Kidney capillary endothelial cell (primary cell): ENCODE data around the gene UBQLN4.
"Not testable (repeated sequence)": the region's sequence is repeated elsewhere in the genome, so short reads cannot be mapped to it uniquely, and the experiment has no call there.

Experiments
- DNase-seq: peaks from one replicate; pipeline ENCODE4 v3.0.0-alpha.2; 2018; ENCODE audit warnings: low spot score

Gene UBQLN4

DNA sequence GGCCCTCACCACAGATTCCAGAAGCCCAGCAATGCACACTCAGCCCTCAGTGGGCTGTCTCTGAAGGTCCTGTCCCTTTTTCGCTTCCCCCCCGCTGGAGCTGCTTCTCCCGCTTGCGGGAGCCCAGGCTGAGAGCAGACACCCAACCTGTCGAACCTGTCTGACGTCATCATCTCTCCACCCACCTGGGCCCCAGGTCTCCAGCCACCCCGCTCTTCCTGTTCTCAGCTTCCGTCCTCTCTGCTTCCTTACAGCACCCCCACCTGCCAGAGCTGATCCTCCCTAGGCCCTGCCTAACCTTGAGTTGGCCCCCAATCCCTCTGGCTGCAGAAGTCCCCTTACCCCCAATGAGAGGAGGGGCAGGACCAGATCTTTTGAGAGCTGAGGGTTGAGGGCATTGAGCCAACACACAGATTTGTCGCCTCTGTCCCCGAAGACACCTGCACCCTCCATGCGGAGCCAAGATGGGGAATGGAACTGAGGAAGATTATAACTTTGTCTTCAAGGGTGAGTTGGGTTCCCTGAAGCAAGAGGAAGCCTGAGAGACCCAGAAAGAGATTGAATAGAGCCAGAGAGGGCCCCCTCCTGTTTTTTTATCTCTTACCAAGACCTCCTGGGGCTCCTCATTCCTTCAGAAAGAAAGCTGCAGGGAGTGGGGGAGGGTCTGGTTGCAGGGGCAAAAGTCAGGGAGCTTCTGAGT lies 7.5 kb upstream of the UBQLN4 start, which contains the start of gene RAB25:
Gene RAB25 (plus strand): TSS at position 224 of the 700 bp plus-strand sequence. CDS start 241 bp downstream, at position 465.
- no peak for DNase-seq

DNA sequence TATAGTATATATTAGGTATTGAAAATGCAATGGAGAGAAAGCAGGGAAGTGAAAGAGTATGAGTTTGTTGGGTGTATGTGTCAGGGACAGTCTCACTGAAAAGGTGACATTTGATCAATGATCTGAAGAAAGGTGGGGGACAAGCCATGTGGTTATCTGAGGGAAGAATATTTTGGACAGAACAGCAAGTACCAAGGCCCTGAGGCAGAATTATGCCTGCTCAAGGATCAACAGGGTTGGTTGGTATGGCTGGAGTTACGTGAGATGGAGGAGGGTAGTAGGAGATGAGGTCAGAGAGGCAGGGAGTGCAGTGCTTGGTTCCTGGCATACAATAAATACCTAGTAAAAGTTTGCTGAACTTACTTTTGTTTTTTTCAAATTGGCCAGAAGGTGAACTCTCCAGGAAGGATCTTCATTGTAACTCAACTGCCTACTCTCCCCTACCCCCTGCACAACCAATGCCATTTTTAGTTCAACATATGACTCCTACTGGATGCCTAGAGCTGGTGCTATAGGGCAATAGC lies 2.8 kb upstream of the UBQLN4 start:
- DNase-seq: no peak

DNA sequence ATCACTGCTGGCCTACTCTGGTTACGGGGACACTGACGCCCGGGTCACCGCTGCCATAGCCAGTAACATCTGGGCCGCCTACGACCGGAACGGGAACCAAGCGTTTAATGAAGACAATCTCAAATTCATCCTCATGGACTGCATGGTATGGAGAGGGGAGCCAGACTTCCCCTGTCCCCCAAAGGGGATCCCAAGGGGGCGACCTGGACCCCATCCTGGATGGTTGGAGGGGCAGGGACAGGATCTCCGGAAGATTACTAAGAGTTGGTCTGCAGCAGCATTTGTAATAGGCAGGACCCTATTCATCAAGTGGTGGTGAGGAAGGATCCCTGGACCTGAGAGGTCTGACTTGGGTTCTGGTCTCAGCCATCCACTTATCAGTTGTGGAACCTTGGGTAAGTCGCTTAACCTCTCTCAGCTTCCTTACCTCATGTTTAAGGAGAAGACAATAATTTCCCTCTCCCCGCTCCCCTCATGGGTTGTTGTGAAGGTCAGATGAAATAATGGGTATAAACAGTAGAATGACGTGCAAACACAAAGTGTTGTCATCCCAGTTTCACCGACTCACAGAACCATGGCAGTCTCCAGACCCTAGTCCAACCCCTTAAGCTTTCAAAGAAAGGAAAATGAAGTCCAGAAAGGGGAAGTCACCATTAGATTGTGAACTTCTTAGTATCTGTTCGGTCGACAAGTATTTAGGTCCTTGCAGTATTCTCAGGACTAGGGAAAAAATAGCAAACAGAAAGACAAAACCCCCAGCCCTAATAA lies 1.9 kb upstream of the UBQLN4 start:
- DNase-seq: no peak

DNA sequence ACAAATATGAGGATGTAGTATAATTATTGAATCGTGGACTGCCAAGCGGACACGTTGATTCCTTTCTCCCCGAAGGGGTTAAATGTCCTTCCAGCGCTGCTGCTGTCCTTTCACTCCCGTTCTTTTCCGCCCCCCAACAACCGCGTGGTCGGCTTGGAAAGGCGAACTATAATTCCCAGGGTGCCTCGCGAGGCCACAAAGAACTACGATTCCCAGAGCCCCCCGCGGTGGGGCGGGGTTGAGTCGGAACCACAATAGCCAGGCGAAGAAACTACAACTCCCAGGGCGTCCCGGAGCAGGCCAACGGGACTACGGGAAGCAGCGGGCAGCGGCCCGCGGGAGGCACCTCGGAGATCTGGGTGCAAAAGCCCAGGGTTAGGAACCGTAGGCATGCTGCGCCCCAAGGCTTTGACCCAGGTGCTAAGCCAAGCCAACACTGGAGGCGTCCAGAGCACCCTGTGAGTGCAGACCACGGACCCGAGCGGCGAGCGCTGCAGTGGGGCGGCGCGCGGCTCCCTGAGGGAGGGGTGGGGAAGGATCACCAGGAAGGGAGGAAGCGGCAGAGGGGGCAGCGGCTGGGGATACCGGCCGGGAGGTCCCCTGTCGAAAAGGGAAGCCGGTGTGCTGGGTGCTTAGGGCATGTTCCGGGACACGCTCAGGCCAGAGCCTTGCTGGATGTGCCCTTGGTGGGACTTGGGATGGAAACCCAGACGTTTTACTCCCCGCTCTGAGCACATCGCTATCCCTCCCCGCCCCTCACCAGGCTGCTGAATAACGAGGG lies 1.1 kb upstream of the UBQLN4 start, which contains the start of gene LAMTOR2:
Gene LAMTOR2 (plus strand): TSS at position 283 of the 781 bp plus-strand sequence. CDS start 108 bp downstream, at position 391.
- DNase-seq: peak; percentile 96

DNA sequence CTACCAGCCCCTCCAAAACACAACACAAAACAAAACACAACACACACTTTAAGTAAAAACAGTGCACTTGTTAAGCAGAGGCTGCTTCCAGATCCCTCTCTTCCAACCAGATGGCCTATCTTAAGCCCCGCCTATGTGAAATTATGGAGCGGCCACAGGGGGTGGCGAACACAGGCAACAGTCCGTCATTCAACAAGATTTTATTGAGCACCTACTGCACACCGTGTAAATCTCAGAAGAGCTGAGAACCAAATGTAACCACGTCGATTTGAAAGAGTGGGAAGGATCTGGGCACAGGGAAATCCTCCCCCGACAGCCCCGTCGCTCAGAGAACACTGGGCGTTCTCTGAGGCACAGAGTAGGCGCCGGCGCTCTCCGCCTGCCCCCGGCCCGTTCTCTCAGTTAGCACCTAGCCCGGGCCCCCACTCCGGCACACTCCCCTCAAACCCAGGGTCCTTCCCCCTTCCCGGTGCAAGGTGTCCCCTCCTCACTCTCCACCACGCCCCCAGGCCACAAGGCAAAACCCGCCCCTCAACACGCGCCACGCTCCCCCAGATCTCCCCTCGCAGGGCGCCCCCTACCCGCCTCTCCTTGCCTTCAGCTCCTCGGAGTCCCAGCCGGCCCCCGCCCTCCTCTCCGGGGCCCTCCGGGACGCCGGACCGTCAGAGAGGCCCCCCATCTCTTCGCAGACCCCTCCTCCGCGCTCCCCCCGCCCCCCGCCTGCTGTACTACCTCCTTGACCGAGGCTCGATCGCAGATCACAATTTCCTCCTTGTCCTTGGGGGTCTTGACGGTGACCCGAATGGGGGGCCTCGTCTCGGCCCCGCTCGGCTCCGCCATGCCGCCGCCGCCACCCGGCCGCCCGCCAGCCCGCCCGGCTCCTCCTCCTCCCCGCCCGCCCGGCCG lies 483 bp downstream of the UBQLN4 start:
- peak; percentile 66 for DNase-seq

DNA sequence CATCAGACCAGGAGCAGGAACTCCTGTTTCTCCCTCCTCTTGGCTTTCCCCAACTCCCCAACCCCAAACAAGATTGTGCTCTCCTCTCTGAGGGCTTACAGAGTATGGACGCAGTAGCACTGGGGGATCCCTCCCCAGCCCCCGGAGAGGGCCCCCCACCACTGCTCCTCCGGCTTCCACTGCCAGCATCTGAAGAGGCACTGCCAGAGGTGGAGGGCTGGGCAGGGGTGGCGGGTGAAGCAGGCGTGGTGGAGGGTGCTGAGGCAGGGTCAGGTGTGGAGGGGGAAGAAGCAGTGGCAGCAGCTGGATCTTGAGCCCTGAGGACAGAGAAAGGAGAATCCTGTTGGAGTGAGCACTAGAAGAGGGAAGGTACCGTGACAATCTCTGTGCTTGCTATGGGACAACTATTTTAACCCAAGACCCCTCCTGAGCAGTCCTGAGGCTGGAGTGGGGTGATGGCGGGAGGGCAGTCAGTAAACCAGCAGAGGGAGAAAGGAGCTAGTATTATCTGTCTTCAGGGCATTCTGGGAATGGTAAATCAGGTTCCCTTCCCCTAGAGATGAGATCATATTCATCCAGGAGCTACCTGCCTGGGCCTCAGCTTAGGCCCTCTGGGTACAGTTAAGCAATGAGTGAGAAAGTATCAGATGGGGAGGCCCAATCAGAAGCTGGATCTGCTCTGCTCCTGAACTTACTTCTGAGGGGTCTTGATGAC lies 2.4 kb downstream of the UBQLN4 start:
- no peak for DNase-seq

DNA sequence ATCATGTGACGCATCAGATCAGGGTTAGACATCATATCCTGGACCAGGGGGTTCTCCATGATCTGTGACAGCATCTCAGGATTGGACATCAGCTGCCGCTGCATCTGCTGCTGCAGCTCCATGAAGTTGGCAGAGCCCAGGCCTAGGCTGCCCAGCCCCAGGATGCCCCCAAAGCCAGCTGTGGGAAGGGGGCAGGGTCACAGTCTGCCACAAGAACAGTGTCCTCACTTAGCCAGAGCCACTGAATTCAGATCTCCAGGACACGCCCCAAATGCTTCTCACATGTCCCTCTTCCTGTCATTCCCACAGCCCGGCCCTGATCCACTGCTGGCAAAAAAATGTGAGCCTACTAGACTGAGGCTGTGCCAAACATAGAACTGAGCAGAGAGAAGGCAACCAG lies 3.2 kb downstream of the UBQLN4 start:
- no peak for DNase-seq

DNA sequence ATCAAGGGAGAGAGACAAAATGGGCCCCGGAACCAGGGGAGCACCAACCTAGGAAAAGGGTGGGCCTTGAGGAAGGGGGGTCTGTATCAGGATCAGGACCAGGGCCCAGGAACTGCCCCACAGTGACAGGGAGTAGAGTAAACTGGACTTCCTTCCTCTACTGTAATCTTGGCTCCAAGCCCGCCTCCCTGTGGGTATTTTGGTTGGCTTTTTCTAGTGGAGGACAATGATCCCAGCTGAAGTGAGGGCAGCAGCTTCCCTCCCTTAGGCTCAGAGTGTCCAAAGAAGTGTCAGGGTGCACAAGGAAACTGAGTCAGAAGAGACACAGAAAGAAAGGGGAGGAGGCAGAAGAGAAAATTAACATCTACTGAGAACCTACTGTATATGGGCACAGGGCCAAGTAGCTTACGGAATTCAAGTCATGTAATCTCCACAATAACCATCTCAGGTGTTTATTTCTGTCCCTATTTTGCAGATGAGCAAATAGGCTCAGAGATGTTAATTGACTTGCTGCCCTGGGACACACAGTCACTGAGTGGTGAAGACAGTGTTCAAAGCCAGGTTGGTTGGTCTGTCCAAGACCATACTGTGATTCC lies 4.8 kb downstream of the UBQLN4 start:
- no peak for DNase-seq

DNA sequence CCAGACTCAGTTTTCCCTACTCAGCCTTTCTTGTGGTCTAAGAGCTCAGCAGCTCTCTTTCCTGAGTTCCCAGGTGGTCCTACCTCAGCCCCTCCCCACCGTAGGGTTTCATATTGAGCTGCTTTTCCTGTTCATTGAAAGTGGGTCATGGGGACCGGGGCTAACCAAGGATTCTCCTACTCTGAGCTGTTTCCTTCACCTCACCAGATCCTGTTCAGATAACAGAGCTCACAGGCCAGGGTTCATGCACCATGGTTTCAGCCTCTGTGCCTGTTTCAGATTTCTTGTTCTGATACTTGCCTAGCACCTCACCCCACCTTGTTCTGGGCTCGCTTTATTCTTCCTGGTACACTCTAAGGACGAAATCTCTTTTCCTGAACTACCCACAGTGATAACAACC lies 8.5 kb downstream of the UBQLN4 start:
- no peak for DNase-seq

DNA sequence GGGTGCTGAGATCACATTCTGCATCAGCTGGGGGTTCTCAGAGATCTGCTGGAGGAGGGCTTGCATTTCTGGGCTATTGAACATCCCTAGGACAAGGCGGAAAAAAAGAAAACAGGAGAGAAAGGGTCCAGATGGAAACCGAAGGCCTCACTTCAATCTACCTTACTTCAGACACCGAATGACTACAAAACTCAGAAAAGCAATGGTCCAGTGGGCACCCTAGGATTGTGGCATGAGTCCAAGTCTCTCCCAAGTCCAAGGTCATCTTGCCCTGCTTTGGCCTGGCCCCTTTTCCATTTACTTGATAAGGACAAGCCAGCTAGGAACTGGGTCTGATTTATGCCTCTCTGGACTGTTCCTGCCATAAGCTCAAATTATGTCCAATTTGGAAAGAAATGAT lies 10.8 kb downstream of the UBQLN4 start:
- DNase-seq: no peak

DNA sequence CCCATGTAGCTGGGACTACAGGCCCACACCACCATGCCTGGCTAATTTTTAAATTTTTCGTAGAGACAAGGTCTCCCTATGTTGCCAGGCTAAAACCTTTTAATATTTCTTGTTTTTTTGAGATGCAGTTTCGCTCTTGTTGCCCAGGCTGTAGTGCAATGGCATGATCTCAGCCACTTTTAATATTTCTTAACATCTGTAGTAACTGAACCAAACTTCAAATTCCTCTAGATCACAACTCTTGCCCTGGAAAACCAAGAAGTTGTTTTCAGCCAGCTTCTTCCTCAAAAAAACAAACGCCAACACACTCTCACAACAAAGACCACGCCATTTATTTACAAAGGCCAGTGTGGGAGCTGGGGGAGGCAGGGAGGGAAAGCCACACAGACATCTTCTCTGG lies 18.6 kb downstream of the UBQLN4 start:
- not testable (repeated sequence) for DNase-seq

DNA sequence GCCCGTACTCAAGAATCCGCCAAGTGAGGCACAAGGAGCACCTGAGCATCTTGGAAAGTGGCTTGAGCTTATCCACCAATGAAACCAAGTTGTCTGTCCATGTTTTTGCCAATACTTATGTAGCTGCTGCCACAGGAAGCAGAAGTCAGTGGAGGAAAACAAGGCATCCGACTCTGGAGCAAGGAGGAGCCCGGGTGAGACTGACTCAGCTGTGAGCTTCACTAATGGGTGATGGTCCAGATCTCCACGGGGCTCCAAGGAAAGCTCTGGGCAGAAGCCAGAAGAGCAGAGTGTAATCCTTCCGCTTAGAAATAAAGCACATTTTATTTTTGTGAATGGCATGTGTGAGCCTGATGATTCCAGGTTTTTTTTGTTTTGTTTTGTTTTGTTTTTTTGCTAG lies 20.6 kb downstream of the UBQLN4 start:
- DNase-seq: peak; percentile 37

DNA sequence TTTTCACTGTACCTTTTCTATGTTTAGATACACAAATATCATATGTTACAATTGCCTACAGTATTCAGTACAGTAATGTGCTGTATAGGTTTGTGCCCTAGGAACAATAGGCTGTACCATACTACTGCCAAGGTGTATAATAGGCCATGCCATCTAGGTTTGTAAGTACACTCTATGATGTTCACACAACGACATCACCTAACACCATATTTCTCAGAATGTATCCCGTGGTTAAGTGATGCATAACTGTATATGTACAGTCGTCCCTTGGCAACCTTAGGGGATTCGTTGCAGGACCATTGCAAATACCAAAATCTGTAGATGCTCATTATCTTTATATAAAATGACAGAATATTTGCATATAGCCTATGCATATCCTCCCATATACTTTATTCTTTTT lies 27.0 kb downstream of the UBQLN4 start:
- no peak for DNase-seq

DNA sequence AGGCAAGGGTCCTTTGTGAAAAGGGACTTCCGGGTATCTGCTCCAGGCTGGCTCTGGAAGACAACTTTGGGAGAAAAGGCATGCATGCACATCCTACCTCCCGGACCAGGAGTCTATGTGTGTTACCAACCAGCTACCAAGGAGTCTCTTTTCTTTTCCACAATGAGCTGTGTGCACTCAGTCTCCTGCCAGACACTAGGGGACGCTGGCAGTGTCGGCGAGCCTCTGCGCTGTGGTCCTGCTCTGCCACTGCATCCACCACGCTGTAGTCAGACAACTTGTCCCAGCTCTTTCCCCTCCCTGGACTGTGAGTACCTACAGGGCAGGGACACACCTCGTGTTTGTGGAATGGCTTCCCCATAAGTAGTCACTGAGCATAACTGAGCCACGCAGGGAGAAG lies 27.7 kb downstream of the UBQLN4 start:
- DNase-seq: peak; percentile 58

DNA sequence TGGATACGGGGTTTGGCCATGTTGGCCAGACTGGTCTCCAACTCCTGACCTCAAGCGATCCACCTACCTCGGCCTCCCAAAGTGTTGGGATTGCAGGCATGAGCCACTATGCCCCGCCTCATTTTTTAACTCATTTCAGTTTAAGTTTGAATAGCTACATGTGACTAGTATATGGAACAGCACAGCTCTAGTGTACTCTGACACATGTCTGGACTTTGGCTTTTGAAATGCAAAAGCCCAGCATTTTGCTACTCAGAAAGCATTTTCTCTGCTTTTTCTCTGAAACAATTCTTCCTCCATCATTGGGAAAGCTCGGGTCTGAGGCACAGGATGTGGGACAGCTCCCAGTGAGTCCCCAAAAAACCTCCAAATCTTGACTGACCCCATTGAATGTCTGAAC lies 28.8 kb downstream of the UBQLN4 start:
- DNase-seq: no peak

DNA sequence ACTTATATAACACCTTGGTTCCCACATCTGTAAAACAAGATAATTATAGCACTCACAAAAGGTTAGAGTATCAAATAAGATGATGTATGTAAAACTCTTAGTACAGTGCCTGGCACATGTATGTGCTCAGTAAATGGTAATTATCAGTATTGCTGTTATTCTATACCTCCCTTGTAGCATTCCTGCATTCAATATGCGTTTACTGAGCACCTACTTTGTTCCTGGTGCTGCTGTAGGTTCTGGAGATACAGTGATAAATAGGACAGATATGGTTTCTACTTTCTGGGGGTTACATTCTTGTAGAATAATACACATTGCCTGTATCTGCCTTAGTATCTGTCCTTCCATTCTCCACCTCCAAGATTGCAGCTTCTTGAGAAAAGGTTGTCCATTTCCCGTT lies 31.6 kb downstream of the UBQLN4 start:
- no peak for DNase-seq

DNA sequence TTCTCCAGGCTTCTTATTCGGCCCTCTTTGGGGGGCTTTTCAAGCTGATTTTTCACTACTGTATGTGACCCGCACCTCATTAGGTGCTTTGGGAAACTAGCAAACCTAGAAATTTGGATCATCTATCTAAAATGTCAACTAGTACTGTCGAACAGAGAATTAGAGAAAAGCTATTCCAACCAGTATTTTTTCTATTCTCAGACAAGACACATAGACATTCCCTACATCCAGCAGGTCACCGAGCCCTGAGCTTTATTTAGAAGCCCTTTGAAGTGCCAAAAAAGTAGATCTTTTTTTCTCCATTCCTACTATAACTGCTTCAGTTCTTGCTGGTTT lies 32.5 kb downstream of the UBQLN4 start:
- DNase-seq: no peak

DNA sequence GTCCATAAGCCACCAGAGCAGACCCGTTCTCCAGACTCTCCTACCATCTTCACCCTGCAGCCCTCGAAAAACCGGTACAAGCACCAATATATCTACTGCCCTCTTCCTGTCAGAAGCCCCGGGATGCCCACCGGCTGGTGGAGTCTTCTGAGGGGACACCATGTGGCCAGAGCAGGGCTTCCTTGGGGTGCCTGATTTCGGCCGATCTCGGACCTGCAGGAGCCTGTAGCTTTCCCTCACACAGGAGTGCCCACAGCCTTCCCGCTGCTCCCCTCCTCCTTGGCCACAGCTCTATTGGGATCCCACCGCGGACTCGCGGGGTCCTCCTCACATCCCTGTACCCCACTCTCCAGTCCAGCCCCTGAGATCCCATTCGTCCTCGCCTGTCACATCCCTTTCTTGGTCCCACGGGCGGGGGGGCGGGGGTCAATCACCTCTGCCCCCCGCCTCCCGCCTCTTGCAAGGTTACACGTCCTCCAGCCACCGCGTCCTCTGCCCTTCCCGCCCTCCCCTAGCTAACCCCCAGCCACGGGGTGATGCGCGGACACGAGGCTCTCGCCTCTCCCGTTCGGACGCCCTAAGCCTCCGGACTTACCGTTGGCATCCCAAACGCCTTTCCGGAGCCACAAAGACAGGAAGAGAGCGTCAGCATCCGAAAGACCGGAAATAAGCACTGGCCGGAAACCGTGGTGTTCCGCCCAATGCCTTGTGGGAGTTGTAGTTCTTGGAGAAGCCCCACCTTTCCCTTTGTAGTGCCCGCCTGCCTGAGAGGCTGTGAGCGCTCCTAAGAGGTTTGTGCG lies 33.1 kb downstream of the UBQLN4 start, which contains the start of gene SSR2:
Gene SSR2 (minus strand): TSS at position 659 of the 800 bp plus-strand sequence. CDS start 784 bp downstream, outside the sequence.
- DNase-seq: peak; percentile 90

DNA sequence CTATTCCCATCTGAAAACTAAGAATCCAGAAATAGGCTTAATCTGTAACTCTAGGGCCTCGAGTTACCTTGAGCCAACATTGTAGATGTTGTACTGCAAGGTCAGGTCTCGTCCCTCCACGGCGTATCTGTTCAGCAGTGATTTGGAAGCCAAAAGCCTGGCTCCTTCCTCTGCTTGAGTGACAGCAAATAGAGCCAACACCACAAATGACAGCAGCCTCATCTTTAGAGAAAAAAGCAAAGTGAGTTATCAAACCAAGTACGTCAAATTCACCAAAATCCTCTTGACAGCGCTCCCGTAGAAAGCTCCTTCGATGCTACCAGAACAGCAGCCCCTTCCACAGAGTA lies 33.7 kb downstream of the UBQLN4 start:
- no peak for DNase-seq

DNA sequence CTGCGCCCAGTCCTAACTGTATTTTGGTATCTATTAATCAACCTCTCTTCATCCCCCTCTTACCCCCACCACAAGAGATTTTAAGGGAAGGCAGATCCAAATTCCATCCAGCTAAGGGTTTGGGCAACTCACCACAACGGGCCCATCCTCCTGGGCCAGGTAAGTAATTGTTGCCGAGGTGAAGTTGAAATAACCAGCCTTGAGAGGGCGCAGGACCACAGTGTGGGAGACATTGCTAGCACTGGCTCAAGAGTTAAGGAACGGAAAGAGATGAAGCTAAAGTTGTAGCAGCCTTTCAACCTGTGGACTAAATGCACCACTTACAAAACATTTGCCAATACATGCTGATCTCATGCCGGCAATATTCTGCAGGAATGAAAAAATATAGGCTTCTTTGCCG lies 38.8 kb downstream of the UBQLN4 start:
- no peak for DNase-seq
